Measurements from ENCODE around the gene BTRC. TPM values are rescaled to one million over a fixed set of nuclear protein-coding genes. Genes with fewer than 3 reads are reported as not detected.

Gene BTRC
- total RNA-seq, 3 donors from 2014 or later, result 12.4 to 19.5 (median 16.0) TPM

DNA sequence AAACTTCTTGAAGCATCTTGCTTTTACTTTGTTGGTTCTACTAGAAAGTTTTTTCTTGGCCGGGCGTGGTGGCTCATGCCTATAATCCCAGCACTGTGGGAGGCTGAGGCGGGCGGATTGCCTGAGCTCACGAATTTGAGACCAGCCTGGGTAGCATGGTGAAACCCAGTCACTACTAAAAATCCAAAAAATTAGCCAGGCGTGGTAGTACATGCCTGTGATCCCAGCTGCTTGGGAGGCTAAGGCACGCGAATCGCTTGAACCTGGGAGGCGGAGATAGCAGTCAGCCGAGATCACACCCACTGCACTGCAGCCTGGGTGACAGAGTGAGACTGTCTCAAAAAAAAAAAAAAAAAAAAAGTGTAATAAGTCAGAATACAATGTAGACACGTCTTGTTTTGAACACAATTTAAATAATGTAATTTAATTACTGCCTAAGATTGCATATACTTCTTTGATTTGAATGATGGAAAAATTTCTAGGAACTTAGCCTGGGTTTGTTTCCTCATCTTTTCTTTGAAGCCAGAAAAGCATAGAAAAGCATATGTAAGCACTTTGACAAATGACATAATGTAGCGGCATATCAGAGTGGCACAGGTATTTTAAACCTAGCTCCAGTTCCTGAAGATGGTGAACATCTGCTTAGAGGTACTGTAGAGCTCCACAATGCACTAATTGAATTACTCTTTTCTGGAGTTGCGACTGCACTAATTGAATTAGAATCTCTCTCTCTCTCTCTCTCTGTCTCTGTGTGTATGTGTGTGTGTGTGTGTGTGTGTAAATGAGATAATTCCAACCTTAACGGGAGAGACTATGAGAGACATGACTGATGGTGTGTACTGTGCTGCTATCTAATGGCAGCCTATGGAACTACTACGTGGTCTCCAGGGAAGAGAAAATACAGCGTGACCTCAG, 87.8 kb downstream of the BTRC start:
- Histone ChIP-seq H3K36me3 (ENCODE audit: low read depth) (no peaks in the 10 kb centered on the region), H3K9me3 (no peaks in the 10 kb centered on the region), H3K4me1 (ENCODE audit: low read depth) (no peaks in the 10 kb centered on the region), H3K4me3 (no peak overlapping the region)
- ATAC-seq (peak; percentile 84), DNase-seq (peak in 1 of 3 donors; percentile 38)
- intact Hi-C loops (cut with DNase I, micrococcal nuclease), result no loop called here
- TF ChIP-seq, protein P1, sequence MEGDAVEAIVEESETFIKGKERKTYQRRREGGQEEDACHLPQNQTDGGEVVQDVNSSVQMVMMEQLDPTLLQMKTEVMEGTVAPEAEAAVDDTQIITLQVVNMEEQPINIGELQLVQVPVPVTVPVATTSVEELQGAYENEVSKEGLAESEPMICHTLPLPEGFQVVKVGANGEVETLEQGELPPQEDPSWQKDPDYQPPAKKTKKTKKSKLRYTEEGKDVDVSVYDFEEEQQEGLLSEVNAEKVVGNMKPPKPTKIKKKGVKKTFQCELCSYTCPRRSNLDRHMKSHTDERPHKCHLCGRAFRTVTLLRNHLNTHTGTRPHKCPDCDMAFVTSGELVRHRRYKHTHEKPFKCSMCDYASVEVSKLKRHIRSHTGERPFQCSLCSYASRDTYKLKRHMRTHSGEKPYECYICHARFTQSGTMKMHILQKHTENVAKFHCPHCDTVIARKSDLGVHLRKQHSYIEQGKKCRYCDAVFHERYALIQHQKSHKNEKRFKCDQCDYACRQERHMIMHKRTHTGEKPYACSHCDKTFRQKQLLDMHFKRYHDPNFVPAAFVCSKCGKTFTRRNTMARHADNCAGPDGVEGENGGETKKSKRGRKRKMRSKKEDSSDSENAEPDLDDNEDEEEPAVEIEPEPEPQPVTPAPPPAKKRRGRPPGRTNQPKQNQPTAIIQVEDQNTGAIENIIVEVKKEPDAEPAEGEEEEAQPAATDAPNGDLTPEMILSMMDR (IDR thresholded peaks at IDR 0.05), result no peak

DNA sequence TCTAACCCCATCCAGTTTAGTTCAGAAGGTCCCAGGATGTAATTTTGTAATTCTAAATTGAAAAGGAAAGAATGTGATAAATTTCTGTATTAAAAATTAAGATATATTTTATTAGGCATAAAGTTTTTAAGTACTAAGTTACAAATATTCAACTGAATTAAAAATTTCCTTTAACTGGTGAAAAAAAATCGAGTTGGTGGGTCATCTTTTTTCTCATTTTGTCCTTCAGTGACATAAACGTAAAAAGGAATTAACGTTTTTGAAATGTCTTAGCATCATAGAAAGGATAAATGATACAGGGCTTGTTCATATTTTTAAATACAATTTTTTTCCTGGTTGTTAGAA, 88.5 kb downstream of the BTRC start:
- ATAC-seq (no peak), DNase-seq (no peak)
- no peaks in the 10 kb centered on the region for H3K36me3 ChIP-seq (ENCODE audit: low read depth)
- TF ChIP-seq, protein P1 (IDR thresholded peaks at IDR 0.05), result no peak
- H3K4me1 ChIP-seq (ENCODE audit: low read depth), result no peaks in the 10 kb centered on the region
- no peak overlapping the region for H3K4me3 ChIP-seq
- H3K9me3 ChIP-seq, result no peaks in the 10 kb centered on the region
- intact Hi-C loops (cut with DNase I, micrococcal nuclease), result no loop called here

DNA sequence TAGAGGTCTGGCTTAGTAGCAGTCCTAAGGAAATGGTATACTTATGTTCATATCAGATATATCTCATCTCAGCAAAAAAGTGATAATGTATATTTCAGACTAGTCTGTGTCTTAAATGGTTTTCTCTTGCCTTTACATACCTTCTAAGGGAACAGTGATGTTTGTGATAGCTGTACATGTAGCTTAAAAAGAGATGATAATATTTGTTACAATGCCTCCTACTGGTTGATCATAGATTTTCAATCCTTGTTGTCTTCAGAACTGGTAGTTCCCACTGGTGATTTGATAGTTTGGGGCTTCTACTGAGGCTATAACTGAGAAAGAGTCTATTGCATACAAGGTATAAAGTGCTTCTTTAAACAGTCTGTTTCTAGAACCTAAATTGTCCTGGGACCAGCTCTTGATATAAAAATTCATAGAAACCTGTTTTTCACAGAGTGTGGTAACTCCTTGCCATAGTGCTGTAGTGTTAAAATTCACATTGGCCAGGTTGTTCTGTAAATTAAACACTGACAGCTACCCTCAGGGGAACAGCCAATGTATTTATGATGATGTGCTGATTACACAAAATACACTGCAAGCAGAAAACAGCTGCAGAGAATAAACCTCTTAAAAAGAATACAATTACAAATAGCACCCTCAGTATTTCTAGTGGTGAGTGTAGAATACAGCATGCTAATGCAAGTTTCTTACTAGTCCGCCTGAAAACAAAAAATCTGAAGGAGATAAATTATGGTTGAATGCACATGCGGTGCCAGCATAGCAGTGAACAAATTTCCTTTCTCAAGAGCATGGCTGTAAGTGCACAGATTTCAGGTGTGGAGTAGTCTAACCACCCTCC, 90.3 kb downstream of the BTRC start:
- TF ChIP-seq, protein P1 (IDR thresholded peaks at IDR 0.05), result no peak

DNA sequence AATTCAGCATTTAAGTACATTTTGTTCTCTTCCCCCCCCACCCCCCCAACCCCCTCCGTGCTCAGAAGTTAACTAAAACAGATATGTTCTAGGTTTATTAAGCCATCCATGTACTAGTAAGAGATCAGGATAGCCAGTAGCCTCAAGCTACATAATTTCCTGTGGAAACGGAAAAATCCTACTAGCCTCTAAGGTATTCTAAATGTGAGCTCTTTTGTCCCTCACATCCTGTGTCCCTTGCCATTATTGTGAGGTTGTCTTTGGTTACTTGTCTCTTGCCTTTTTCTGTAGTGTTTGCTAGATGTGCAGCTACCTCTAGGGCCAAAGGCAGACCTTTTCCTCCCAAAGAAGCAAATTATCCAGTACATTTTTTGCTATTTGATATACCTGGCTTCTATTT, 92.1 kb downstream of the BTRC start:
- ATAC-seq (no peak), DNase-seq (no peak)
- TF ChIP-seq, protein P1 (IDR thresholded peaks at IDR 0.05), result no peak
- H3K4me3 ChIP-seq, result no peak overlapping the region
- no peaks in the 10 kb centered on the region for H3K4me1 ChIP-seq (ENCODE audit: low read depth)
- H3K36me3 ChIP-seq (ENCODE audit: low read depth), result no peaks in the 10 kb centered on the region
- intact Hi-C loops (cut with DNase I, micrococcal nuclease), result no loop called here
- no peaks in the 10 kb centered on the region for H3K9me3 ChIP-seq

More for the DNA sequence above, 90.3 kb downstream of the BTRC start:
- Histone ChIP-seq H3K9me3 (no peaks in the 10 kb centered on the region), H3K4me1 (ENCODE audit: low read depth) (no peaks in the 10 kb centered on the region), H3K36me3 (ENCODE audit: low read depth) (no peaks in the 10 kb centered on the region), H3K4me3 (no peak overlapping the region)
- ATAC-seq (no peak), DNase-seq (no peak)
- intact Hi-C loops (cut with DNase I, micrococcal nuclease), result no loop called here

DNA sequence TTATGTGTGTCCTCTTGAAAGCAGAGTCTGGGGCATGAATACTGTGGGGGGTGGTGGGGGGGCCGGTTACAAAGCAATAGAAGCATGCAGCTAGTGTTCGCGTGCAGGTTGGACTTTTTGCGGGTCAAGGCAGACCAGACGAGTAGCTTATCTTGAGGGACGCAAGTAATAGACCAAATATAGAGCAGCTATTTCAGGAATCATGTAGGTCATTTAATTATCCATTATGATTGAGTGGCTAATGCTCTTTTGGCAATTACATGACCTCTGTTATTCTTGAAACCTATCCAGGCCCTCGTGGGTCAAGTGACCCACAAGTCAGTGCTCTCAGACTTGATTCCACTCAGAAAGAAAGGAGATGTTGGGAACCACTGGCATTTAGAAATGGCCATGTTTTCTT, 93.0 kb downstream of the BTRC start:
- DNase-seq (no peak), ATAC-seq (no peak)
- intact Hi-C loops (cut with DNase I, micrococcal nuclease), result no loop called here
- Histone ChIP-seq H3K4me1 (ENCODE audit: low read depth) (no peaks in the 10 kb centered on the region), H3K36me3 (ENCODE audit: low read depth) (no peaks in the 10 kb centered on the region), H3K4me3 (no peak overlapping the region), H3K9me3 (no peaks in the 10 kb centered on the region)
- TF ChIP-seq, protein P1 (IDR thresholded peaks at IDR 0.05), result no peak
